Activated T-cell treated with anti-CD3 and anti-CD28 coated beads, Interleukin-2, amount 50 U/mL, for 1 hour (primary cell): ENCODE results near the gene POLRMT.
"Not testable (repeated sequence)": the region's sequence is repeated elsewhere in the genome, so short reads cannot be mapped to it uniquely, and the experiment has no call there.

ENCODE experiments used
- DNase-seq: peaks from one replicate; pipeline ENCODE4 v3.0.0-alpha.2; 2020

POLRMT gene

GRCh38 chr19:633068-633785, at the start of gene POLRMT:
TSS of gene POLRMT (minus strand) at chr19:633537. CDS start at chr19:633512, 25 bp downstream.
- DNase-seq = peak; percentile 93

- no peak for DNase-seq
Observed at GRCh38 chr19:682678-683320, 49.5 kb upstream of the POLRMT start.

GRCh38 chr19:681029-682019, 48.0 kb upstream of the POLRMT start:
- no peak for DNase-seq

- peak; percentile 99 for DNase-seq
Observed at GRCh38 chr19:680287-681028, 47.1 kb upstream of the POLRMT start.

GRCh38 chr19:679418-680286, 46.3 kb upstream of the POLRMT start:
- DNase-seq = peak; percentile 53

GRCh38 chr19:678791-679388, 45.6 kb upstream of the POLRMT start:
- DNase-seq = no peak

- DNase-seq = no peak
Observed at GRCh38 chr19:677601-678436, 44.5 kb upstream of the POLRMT start.

GRCh38 chr19:677201-677600, 43.9 kb upstream of the POLRMT start:
- DNase-seq = no peak

- DNase-seq = no peak
Observed at GRCh38 chr19:676339-677105, 43.2 kb upstream of the POLRMT start, which contains the start of gene FSTL3. TSS of gene FSTL3 (plus strand) at chr19:676392. CDS start at chr19:676424, 32 bp downstream.

GRCh38 chr19:676007-676338, 42.6 kb upstream of the POLRMT start:
- DNase-seq = no peak

GRCh38 chr19:674282-675151, 41.2 kb upstream of the POLRMT start:
- DNase-seq = no peak

- no peak for DNase-seq
Observed at GRCh38 chr19:670609-671075, 37.3 kb upstream of the POLRMT start.

GRCh38 chr19:668675-669434, 35.5 kb upstream of the POLRMT start:
- DNase-seq = not testable (repeated sequence)

- not testable (repeated sequence) for DNase-seq
Observed at GRCh38 chr19:666985-667573, 33.7 kb upstream of the POLRMT start.

- peak; percentile 85 for DNase-seq
Observed at GRCh38 chr19:664913-665443, 31.6 kb upstream of the POLRMT start.

- DNase-seq = no peak
Observed at GRCh38 chr19:663682-664117, 30.4 kb upstream of the POLRMT start.
